ENCODE data around the gene TMEM201.
"Not testable (repeated sequence)": the region's sequence is repeated elsewhere in the genome, so short reads cannot be mapped to it uniquely, and the experiment has no call there.

DNA sequence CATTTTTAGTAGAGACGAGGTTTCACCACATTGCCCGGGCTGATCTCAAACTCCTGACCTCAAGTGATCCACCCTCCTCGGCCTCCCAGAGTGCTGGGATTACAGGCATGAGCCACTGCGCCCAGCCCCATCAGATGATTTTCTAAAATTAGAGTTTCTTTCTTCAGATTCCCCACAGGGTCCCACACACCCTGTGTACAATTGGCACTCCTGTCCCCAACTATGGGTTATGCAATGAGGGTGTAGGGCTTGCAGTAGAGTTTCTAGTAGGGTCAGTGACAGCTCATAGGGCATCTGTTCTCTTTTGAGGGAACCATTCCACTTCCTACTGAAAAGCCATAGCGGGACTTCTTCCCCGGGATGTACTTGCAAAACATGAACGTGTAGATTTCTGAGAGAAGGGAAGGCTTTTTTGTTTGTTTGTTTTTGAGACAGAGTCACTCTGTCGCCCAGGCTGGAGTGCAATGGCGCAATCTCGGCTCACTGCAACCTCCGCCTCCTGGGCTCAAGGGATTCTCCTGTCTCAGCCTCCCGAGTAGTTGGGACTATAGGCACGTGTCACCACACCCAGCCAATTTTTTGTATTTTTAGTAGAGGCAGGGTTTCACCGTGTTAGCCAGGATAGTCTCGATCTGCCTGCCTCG is 17.7 kb upstream of the TMEM201 start:
- not testable (repeated sequence) for TF ChIP-seq EZH2 (IDR thresholded peaks at IDR 0.05); POLR2AphosphoS5 (IDR thresholded peaks at IDR 0.05; ENCODE audit: borderline replicate concordance, low read depth, low read length)

Data from SK-N-MC (cell line).